ENCODE results near the gene ZSWIM5.
A peak's percentile ranks its signal among the peaks of the same experiment; 100 is the strongest.
"Not testable (repeated sequence)": the region's sequence is repeated elsewhere in the genome, so short reads cannot be mapped to it uniquely, and the experiment has no call there.

The ZSWIM5 gene

GRCh38 chr1:45016090-45016697 lies 190.2 kb downstream of the ZSWIM5 start:
- DNase-seq: no peak

- DNase-seq: no peak
These were observed 190.7 kb downstream of the ZSWIM5 start for GRCh38 chr1:45015683-45016082.

GRCh38 chr1:45014321-45015028 lies 191.9 kb downstream of the ZSWIM5 start:
- peak; percentile 32 for DNase-seq

GRCh38 chr1:45013551-45014209 lies 192.7 kb downstream of the ZSWIM5 start:
- DNase-seq: no peak

GRCh38 chr1:45012639-45013278 lies 193.6 kb downstream of the ZSWIM5 start:
- no peak for DNase-seq

- DNase-seq: peak; percentile 82
These were observed 194.4 kb downstream of the ZSWIM5 start, which contains the start of gene UROD for GRCh38 chr1:45011837-45012638. UROD (plus strand) TSS chr1:45012254; CDS start chr1:45012266, 12 bp downstream.

GRCh38 chr1:45010855-45011811 lies 195.3 kb downstream of the ZSWIM5 start, which contains the start of gene HECTD3:
HECTD3 (minus strand) TSS chr1:45011324; CDS start chr1:45011257, 67 bp downstream.
- peak; percentile 48 for DNase-seq

- DNase-seq: peak; percentile 6
These were observed 196.2 kb downstream of the ZSWIM5 start for GRCh38 chr1:45009956-45010854.

- no peak for DNase-seq
These were observed 197.0 kb downstream of the ZSWIM5 start for GRCh38 chr1:45009296-45009865.

- DNase-seq: no peak
These were observed 197.9 kb downstream of the ZSWIM5 start for GRCh38 chr1:45008516-45008915.

GRCh38 chr1:45008076-45008475 lies 198.3 kb downstream of the ZSWIM5 start:
- no peak for DNase-seq

- no peak for DNase-seq
These were observed 199.1 kb downstream of the ZSWIM5 start for GRCh38 chr1:45007311-45007710.

GRCh38 chr1:45005761-45006160 lies 200.6 kb downstream of the ZSWIM5 start:
- no peak for DNase-seq

- no peak for DNase-seq
These were observed 202.0 kb downstream of the ZSWIM5 start for GRCh38 chr1:45004281-45004920.

GRCh38 chr1:45003741-45004140 lies 202.7 kb downstream of the ZSWIM5 start:
- no peak for DNase-seq

- DNase-seq: no peak
These were observed 203.5 kb downstream of the ZSWIM5 start for GRCh38 chr1:45002650-45003645.

GRCh38 chr1:45001576-45001975 lies 204.8 kb downstream of the ZSWIM5 start:
- DNase-seq: not testable (repeated sequence)

- DNase-seq: no peak
These were observed 205.4 kb downstream of the ZSWIM5 start for GRCh38 chr1:45001011-45001481.
